ENCODE measurements around the gene TMSB10.

TMSB10 gene

DNA sequence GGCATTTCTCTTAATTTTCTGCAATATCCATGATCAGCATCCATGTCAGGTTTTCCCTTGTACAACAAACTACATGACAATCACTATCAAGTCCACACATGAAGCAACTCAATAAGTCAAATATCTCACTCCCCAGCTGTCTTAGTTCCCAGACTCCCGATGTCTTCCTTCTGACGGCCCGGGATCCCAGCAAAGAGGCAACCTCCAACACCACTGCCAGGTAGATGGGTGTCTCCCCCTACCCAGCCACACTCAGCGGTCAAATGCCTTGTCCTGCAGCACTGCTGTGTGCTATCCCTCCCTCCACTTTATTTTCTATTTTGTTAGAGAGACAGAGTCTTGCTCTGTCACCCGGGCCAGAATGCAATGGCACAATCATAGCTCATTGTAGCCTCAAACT is 47.9 kb upstream of the TMSB10 start:
- H2AFZ ChIP-seq (ENCODE audit: low read length) = no peak overlapping the region
- H3K4me2 ChIP-seq (ENCODE audit: low read length) = no peak overlapping the region
- H3K36me3 ChIP-seq (ENCODE audit: insufficient read depth, low read length) = no peaks in the 10 kb centered on the region
- H3K79me2 ChIP-seq (ENCODE audit: insufficient read depth, low read length) = no peaks in the 10 kb centered on the region
- H4K20me1 ChIP-seq (ENCODE audit: insufficient read depth, low read length) = no peaks in the 10 kb centered on the region
- H3K9me2 ChIP-seq (ENCODE audit: low read depth, low read length) = no peaks in the 10 kb centered on the region
- no peak for TF ChIP-seq EZH2 (IDR thresholded peaks at IDR 0.05; ENCODE audit: borderline replicate concordance, low read length)
- TF ChIP-seq, protein P1, sequence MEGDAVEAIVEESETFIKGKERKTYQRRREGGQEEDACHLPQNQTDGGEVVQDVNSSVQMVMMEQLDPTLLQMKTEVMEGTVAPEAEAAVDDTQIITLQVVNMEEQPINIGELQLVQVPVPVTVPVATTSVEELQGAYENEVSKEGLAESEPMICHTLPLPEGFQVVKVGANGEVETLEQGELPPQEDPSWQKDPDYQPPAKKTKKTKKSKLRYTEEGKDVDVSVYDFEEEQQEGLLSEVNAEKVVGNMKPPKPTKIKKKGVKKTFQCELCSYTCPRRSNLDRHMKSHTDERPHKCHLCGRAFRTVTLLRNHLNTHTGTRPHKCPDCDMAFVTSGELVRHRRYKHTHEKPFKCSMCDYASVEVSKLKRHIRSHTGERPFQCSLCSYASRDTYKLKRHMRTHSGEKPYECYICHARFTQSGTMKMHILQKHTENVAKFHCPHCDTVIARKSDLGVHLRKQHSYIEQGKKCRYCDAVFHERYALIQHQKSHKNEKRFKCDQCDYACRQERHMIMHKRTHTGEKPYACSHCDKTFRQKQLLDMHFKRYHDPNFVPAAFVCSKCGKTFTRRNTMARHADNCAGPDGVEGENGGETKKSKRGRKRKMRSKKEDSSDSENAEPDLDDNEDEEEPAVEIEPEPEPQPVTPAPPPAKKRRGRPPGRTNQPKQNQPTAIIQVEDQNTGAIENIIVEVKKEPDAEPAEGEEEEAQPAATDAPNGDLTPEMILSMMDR (IDR thresholded peaks at IDR 0.05; ENCODE audit: low read length) = no peak
- no peak overlapping the region for H3K9ac ChIP-seq (ENCODE audit: low read length)
- H3K9me3 ChIP-seq (ENCODE audit: low read length) = 0 out of 2 replicates have a peak, but pooled peaks cover 4% of the 10 kb centered on the region
- no peak overlapping the region for H3K27ac ChIP-seq (ENCODE audit: low read depth, low read length, poor library complexity, severe bottlenecking)
- H3F3A ChIP-seq (ENCODE audit: insufficient read depth, low read length) = no peaks in the 10 kb centered on the region
- no peaks in the 10 kb centered on the region; the same call in 1 of the 2 replicates for H3K27me3 ChIP-seq (ENCODE audit: insufficient read depth, low read length)
- H3K4me1 ChIP-seq (ENCODE audit: insufficient read depth, low read length, severe bottlenecking) = no peaks in the 10 kb centered on the region
- no peak overlapping the region for H3K4me3 ChIP-seq (ENCODE audit: low read depth, low read length, poor library complexity, severe bottlenecking)

DNA sequence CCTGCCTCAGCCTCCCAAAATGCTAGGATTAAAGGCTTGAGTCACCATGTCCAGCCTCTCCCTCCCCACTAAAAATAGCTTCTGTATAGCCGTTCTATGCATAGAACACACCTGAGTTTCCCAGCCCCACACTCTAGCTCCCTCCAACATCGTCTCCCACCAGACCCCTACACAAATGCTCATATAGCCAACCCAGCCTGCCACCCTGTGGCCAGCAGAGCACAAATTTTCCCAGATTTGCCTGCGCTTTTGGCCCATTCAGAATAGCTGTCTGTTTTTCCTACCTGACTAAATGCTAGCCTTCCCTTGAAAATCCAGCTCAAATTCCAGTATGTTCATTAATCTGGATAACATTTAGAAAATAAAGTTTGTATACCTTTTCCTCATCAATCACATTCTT is 47.3 kb upstream of the TMSB10 start:
- Histone ChIP-seq H3K9ac (ENCODE audit: low read length) (no peak overlapping the region), H3K4me1 (ENCODE audit: insufficient read depth, low read length, severe bottlenecking) (no peaks in the 10 kb centered on the region), H3K4me3 (ENCODE audit: low read depth, low read length, poor library complexity, severe bottlenecking) (no peak overlapping the region), H3K4me2 (ENCODE audit: low read length) (no peak overlapping the region), H3K27me3 (ENCODE audit: insufficient read depth, low read length) (no peaks in the 10 kb centered on the region; the same call in 1 of the 2 replicates), H2AFZ (ENCODE audit: low read length) (no peak overlapping the region), H3F3A (ENCODE audit: insufficient read depth, low read length) (no peaks in the 10 kb centered on the region), H3K27ac (ENCODE audit: low read depth, low read length, poor library complexity, severe bottlenecking) (no peak overlapping the region), H4K20me1 (ENCODE audit: insufficient read depth, low read length) (no peaks in the 10 kb centered on the region), H3K9me3 (ENCODE audit: low read length) (no peaks in the 10 kb centered on the region), H3K36me3 (ENCODE audit: insufficient read depth, low read length) (no peaks in the 10 kb centered on the region), H3K79me2 (ENCODE audit: insufficient read depth, low read length) (no peaks in the 10 kb centered on the region), H3K9me2 (ENCODE audit: low read depth, low read length) (no peaks in the 10 kb centered on the region)
- no peak for TF ChIP-seq EZH2 (IDR thresholded peaks at IDR 0.05; ENCODE audit: borderline replicate concordance, low read length)
- TF ChIP-seq, protein P1 (IDR thresholded peaks at IDR 0.05; ENCODE audit: low read length) = no peak; the same call in 1 of the 2 replicates

DNA sequence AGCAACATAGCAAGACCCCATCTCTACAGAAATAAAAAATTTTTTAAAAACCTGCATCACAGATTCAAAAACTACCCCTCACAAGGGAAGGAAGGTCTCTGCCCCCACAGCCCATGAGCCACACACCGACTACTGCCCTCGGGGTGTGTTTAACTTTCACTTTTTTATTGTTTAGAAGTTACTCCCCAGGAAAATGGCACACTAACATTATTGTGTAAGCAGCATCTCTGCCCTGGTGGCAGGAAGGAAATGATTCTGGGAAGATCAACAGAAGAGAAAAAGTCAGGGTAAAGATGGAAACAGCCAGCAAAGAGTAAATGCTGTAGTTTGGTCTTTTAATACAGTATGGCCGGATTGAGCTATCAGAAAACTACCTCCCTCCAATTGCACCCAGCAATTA is 46.5 kb upstream of the TMSB10 start:
- Histone ChIP-seq H3K36me3 (ENCODE audit: insufficient read depth, low read length) (no peaks in the 10 kb centered on the region), H3K4me1 (ENCODE audit: insufficient read depth, low read length, severe bottlenecking) (no peaks in the 10 kb centered on the region), H3K4me3 (ENCODE audit: low read depth, low read length, poor library complexity, severe bottlenecking) (no peak overlapping the region), H3F3A (ENCODE audit: insufficient read depth, low read length) (no peaks in the 10 kb centered on the region), H3K9me2 (ENCODE audit: low read depth, low read length) (no peaks in the 10 kb centered on the region), H3K27ac (ENCODE audit: low read depth, low read length, poor library complexity, severe bottlenecking) (no peak overlapping the region), H3K9me3 (ENCODE audit: low read length) (no peaks in the 10 kb centered on the region), H3K79me2 (ENCODE audit: insufficient read depth, low read length) (no peaks in the 10 kb centered on the region), H2AFZ (ENCODE audit: low read length) (no peak overlapping the region), H4K20me1 (ENCODE audit: insufficient read depth, low read length) (no peaks in the 10 kb centered on the region), H3K4me2 (ENCODE audit: low read length) (no peak overlapping the region), H3K9ac (ENCODE audit: low read length) (no peak overlapping the region), H3K27me3 (ENCODE audit: insufficient read depth, low read length) (no peaks in the 10 kb centered on the region; the same call in 1 of the 2 replicates)
- TF ChIP-seq, protein P1 (IDR thresholded peaks at IDR 0.05; ENCODE audit: low read length) = no peak
- no peak for TF ChIP-seq EZH2 (IDR thresholded peaks at IDR 0.05; ENCODE audit: borderline replicate concordance, low read length)
